Mammary microvascular endothelial cell (primary cell): ENCODE data around the gene ZNF223. TPM values are rescaled to one million over a fixed set of nuclear protein-coding genes. Genes with fewer than 3 reads are reported as not detected.

Experiments
- total RNA-seq: library from RNA; depleted of rRNA; stranded (reverse); fragments of >200 nt; gene quantifications from 2 replicates; pipeline ENCODE4 v1.2.3, GENCODE V29; 2015

Gene ZNF223
- 2.3 and 2.5 TPM in 2 replicates for total RNA-seq

GRCh38 chr19:44051650-44052402 lies at the start of gene ZNF223:
TSS of gene ZNF223 (plus strand) at chr19:44052036. CDS start at chr19:44055177, 3,141 bp downstream.

GRCh38 chr19:44002566-44003460 lies 49.0 kb upstream of the ZNF223 start, which contains the start of gene ZNF230:
TSS of gene ZNF230 (plus strand) at chr19:44002957. CDS start at chr19:44007079, 4,122 bp downstream.

GRCh38 chr19:44025217-44025936 lies 26.5 kb upstream of the ZNF223 start, which contains the start of gene ZNF222:
TSS of gene ZNF222 (plus strand) at chr19:44025379. CDS start at chr19:44025437, 58 bp downstream.

GRCh38 chr19:44071824-44072542 lies 20.1 kb downstream of the ZNF223 start, which contains the start of gene ZNF284:
TSS of gene ZNF284 (plus strand) at chr19:44072159. CDS start at chr19:44076390, 4,231 bp downstream.

GRCh38 chr19:44093931-44094765 lies 42.3 kb downstream of the ZNF223 start, which contains the start of gene ZNF224:
TSS of gene ZNF224 (plus strand) at chr19:44094361. CDS start at chr19:44097874, 3,513 bp downstream.

GRCh38 chr19:44113138-44113783 lies 61.4 kb downstream of the ZNF223 start, which contains the start of gene ZNF225:
TSS of gene ZNF225 (plus strand) at chr19:44113399. CDS start at chr19:44115828, 2,429 bp downstream.

Other genes starting within 250 kb of the ZNF223 start
- gene LYPD5, start 249.6 kb upstream of the ZNF223 start, total RNA-seq, result 2.4 and 3.9 TPM in 2 replicates
- gene ZNF283, start 224.7 kb upstream of the ZNF223 start, total RNA-seq, result 2.5 and 2.7 TPM in 2 replicates
- gene ZNF404, start 168.1 kb upstream of the ZNF223 start, total RNA-seq, result 1.3 and 3.4 TPM in 2 replicates
- 4.3 and 6.8 TPM in 2 replicates for gene ZNF45, start 116.8 kb upstream of the ZNF223 start, total RNA-seq
- gene ZNF221, start 100.8 kb upstream of the ZNF223 start, total RNA-seq, result 2.4 and 3.3 TPM in 2 replicates
- 2.6 and 6.1 TPM in 2 replicates for gene ZNF155, start 67.8 kb upstream of the ZNF223 start, total RNA-seq
- 0.94 and 1.4 TPM in 2 replicates for gene ZNF230, start 49.1 kb upstream of the ZNF223 start, total RNA-seq
- gene ZNF222, start 26.7 kb upstream of the ZNF223 start, total RNA-seq, result 1.4 and 1.8 TPM in 2 replicates
- gene ZNF284, start 20.1 kb downstream of the ZNF223 start, total RNA-seq, result 0.73 and 0.98 TPM in 2 replicates
- 7.4 and 8.3 TPM in 2 replicates for gene ZNF224, start 42.3 kb downstream of the ZNF223 start, total RNA-seq
- gene ZNF225, start 61.4 kb downstream of the ZNF223 start, total RNA-seq, result 1.1 and 1.9 TPM in 2 replicates
- 5.2 and 5.5 TPM in 2 replicates for gene ZNF234, start 89.5 kb downstream of the ZNF223 start, total RNA-seq
- 7.9 and 15.5 TPM in 2 replicates for gene ZNF226, start 113.1 kb downstream of the ZNF223 start, total RNA-seq
- 3.1 and 5.6 TPM in 2 replicates for gene ZNF227, start 160.5 kb downstream of the ZNF223 start, total RNA-seq
- 0.13 and 1.0 TPM in 2 replicates for gene ZNF233, start 207.8 kb downstream of the ZNF223 start, total RNA-seq